GM12891 (cell line): ENCODE results near the gene PTPRT.

Source experiments
- PAX5 ChIP-seq: IDR thresholded peaks from 2 replicates; pipeline ENCODE4 v1.6.1; 2011; ENCODE audit warnings: low read length, moderate library complexity, mild to moderate bottlenecking; ENCODE audit not compliant: insufficient read depth, severe bottlenecking
- POLR2A ChIP-seq: IDR thresholded peaks from 2 replicates; pipeline ENCODE4 v1.6.1; 2011; ENCODE audit warnings: low read depth, low read length, control low read depth
- POLR2AphosphoS5 ChIP-seq: IDR thresholded peaks from 2 replicates; pipeline ENCODE4 v1.6.1; 2011; ENCODE audit warnings: low read depth, low read length, control low read depth
- POU2F2 ChIP-seq: IDR thresholded peaks from 2 replicates; pipeline ENCODE4 v1.6.1; 2011; ENCODE audit warnings: low read depth, mild to moderate bottlenecking, control low read depth, low read length, moderate library complexity
- SPI1 ChIP-seq: IDR thresholded peaks from 2 replicates; pipeline ENCODE4 v1.6.1; 2011; ENCODE audit warnings: low read depth, low read length, control low read depth
- TAF1 ChIP-seq: IDR thresholded peaks from 2 replicates; pipeline ENCODE4 v1.6.1; 2011; ENCODE audit warnings: low read depth, low read length, control low read depth

GRCh38 chr20:42875581-42875980 lies 314.1 kb downstream of the PTPRT start:
- no peak for TF ChIP-seq POLR2AphosphoS5
- TF ChIP-seq POLR2A, result no peak
- TF ChIP-seq SPI1, result no peak
- no peak for TF ChIP-seq TAF1
- no peak for TF ChIP-seq PAX5
- TF ChIP-seq POU2F2, result no peak
